Parathyroid adenoma (tissue), 2 donors: ENCODE data around the gene RALGAPA2.

Source experiments
- H2AFZ ChIP-seq: fragments of 300-600 bp; sonication (generic); one replicate; pipeline ENCODE4 v1.7.0; 2017; ENCODE audit warnings: antibody characterized with exemption, mild to moderate bottlenecking
- H3K27ac ChIP-seq: fragments of 300-600 bp; sonication (generic); one replicate; pipeline ENCODE4 v1.7.0; 2017
- H3K27me3 ChIP-seq: fragments of 300-600 bp; sonication (generic); one replicate; pipeline ENCODE4 v1.7.0; 2017; ENCODE audit warnings: low read length; ENCODE audit not compliant: control insufficient read depth, insufficient read depth
- H3K36me3 ChIP-seq: fragments of 300-600 bp; sonication (generic); one replicate; pipeline ENCODE4 v1.7.0; 2017; ENCODE audit warnings: low read length; ENCODE audit not compliant: control insufficient read depth, insufficient read depth
- H3K4me1 ChIP-seq: fragments of 300-600 bp; sonication (generic); one replicate; pipeline ENCODE4 v1.7.0; 2017; ENCODE audit warnings: control low read depth
- H3K4me2 ChIP-seq: fragments of 300-600 bp; sonication (generic); one replicate; pipeline ENCODE4 v1.7.0; 2017; ENCODE audit warnings: low read length
- H3K4me3 ChIP-seq: fragments of 300-600 bp; sonication (generic); one replicate; pipeline ENCODE4 v1.7.0; 2017; ENCODE audit warnings: low read depth, low read length
- H3K79me2 ChIP-seq: fragments of 300-600 bp; sonication (generic); one replicate; pipeline ENCODE4 v1.7.0; 2017; ENCODE audit warnings: control low read depth
- H3K9ac ChIP-seq: fragments of 300-600 bp; sonication (generic); one replicate; pipeline ENCODE4 v1.7.0; 2017; ENCODE audit warnings: mild to moderate bottlenecking
- H3K9me3 ChIP-seq: fragments of 300-600 bp; sonication (generic); one replicate; pipeline ENCODE4 v1.7.0; 2017; ENCODE audit warnings: low read length; ENCODE audit not compliant: control insufficient read depth
- CTCF ChIP-seq: fragments of 300-600 bp; sonication (generic); IDR thresholded peaks from one replicate; pipeline ENCODE4 v1.7.0; 2017; ENCODE audit warnings: antibody characterized with exemption, mild to moderate bottlenecking
- donor health status: primary hyperparathyroidism.

RALGAPA2 gene

GRCh38 chr20:20621195-20621594, 91.2 kb downstream of the RALGAPA2 start:
- Histone ChIP-seq H3K4me1 (no peaks in the 10 kb centered on the region), H3K4me3 (no peak overlapping the region), H3K9ac (no peak overlapping the region), H3K4me2 (no peak overlapping the region), H3K27ac (no peak overlapping the region), H2AFZ (no peak overlapping the region), H3K36me3 (no peaks in the 10 kb centered on the region), H3K27me3 (no peaks in the 10 kb centered on the region), H3K79me2 (no peaks in the 10 kb centered on the region), H3K9me3 (no peaks in the 10 kb centered on the region)
- no peak for TF ChIP-seq CTCF

GRCh38 chr20:20614391-20614790, 98.1 kb downstream of the RALGAPA2 start:
- no peak overlapping the region for H2AFZ ChIP-seq
- H3K4me3 ChIP-seq = no peak overlapping the region
- TF ChIP-seq CTCF = no peak
- no peaks in the 10 kb centered on the region for H3K4me1 ChIP-seq
- H3K27me3 ChIP-seq = no peaks in the 10 kb centered on the region
- H3K4me2 ChIP-seq = no peak overlapping the region
- H3K27ac ChIP-seq = no peak overlapping the region
- H3K9me3 ChIP-seq = no peaks in the 10 kb centered on the region
- no peaks in the 10 kb centered on the region for H3K79me2 ChIP-seq
- H3K36me3 ChIP-seq = no peaks in the 10 kb centered on the region
- H3K9ac ChIP-seq = no peak overlapping the region

GRCh38 chr20:20612251-20612650, 100.2 kb downstream of the RALGAPA2 start:
- H3K4me2 ChIP-seq = no peak overlapping the region
- H3K9me3 ChIP-seq = no peaks in the 10 kb centered on the region
- no peak overlapping the region for H3K4me3 ChIP-seq
- TF ChIP-seq CTCF = no peak
- no peaks in the 10 kb centered on the region for H3K27me3 ChIP-seq
- H3K4me1 ChIP-seq = no peaks in the 10 kb centered on the region
- no peak overlapping the region for H2AFZ ChIP-seq
- H3K9ac ChIP-seq = no peak overlapping the region
- H3K79me2 ChIP-seq = no peaks in the 10 kb centered on the region
- H3K27ac ChIP-seq = no peak overlapping the region
- H3K36me3 ChIP-seq = no peaks in the 10 kb centered on the region

- no peaks in the 10 kb centered on the region for H3K79me2 ChIP-seq
- no peak overlapping the region for H2AFZ ChIP-seq
- no peak overlapping the region for H3K27ac ChIP-seq
- no peak overlapping the region for H3K4me3 ChIP-seq
- no peaks in the 10 kb centered on the region for H3K36me3 ChIP-seq
- no peaks in the 10 kb centered on the region for H3K4me1 ChIP-seq
- H3K9me3 ChIP-seq = no peaks in the 10 kb centered on the region
- no peak overlapping the region for H3K9ac ChIP-seq
- TF ChIP-seq CTCF = no peak
- H3K27me3 ChIP-seq = no peaks in the 10 kb centered on the region
- no peak overlapping the region for H3K4me2 ChIP-seq
These were observed 101.3 kb downstream of the RALGAPA2 start for GRCh38 chr20:20611167-20611566.

GRCh38 chr20:20609522-20609921, 102.9 kb downstream of the RALGAPA2 start:
- Histone ChIP-seq H2AFZ (no peak overlapping the region), H3K9me3 (no peaks in the 10 kb centered on the region), H3K4me2 (no peak overlapping the region), H3K4me3 (no peak overlapping the region), H3K4me1 (no peaks in the 10 kb centered on the region), H3K79me2 (no peaks in the 10 kb centered on the region), H3K36me3 (no peaks in the 10 kb centered on the region), H3K9ac (no peak overlapping the region), H3K27ac (no peak overlapping the region), H3K27me3 (no peaks in the 10 kb centered on the region)
- TF ChIP-seq CTCF = no peak
